SU-DHL-6 (cell line): Measurements from ENCODE around the gene MAP4K5.

Experiments
- H2AFZ ChIP-seq: fragments of 200-600 bp; sonication (generic); 2 replicates; pipeline ENCODE4 v1.6.1; 2014; ENCODE audit warnings: low read depth, mild to moderate bottlenecking, moderate library complexity, mixed read lengths, antibody characterized with exemption, low read length; ENCODE audit not compliant: severe bottlenecking
- H3F3A ChIP-seq: fragments of 200-600 bp; shearing (Covaris generic); 2 replicates; pipeline ENCODE4 v1.6.0; 2016; ENCODE audit warnings: antibody characterized with exemption, mild to moderate bottlenecking; ENCODE audit not compliant: insufficient read depth
- H3K27ac ChIP-seq: fragments of 200-600 bp; sonication (generic); 2 replicates; pipeline ENCODE4 v1.5.1; 2016; ENCODE audit warnings: low read depth, mild to moderate bottlenecking, low read length, moderate library complexity, mixed read lengths
- H3K27me3 ChIP-seq: fragments of 200-600 bp; sonication (generic), shearing (Covaris generic); 2 replicates; pipeline ENCODE4 v1.6.0; 2014; ENCODE audit warnings: mild to moderate bottlenecking, low read length
- H3K36me3 ChIP-seq: fragments of 200-600 bp; sonication (generic); 2 replicates; pipeline ENCODE4 v1.6.1; 2014; ENCODE audit warnings: mild to moderate bottlenecking, low read length, mixed read lengths
- H3K4me2 ChIP-seq: fragments of 300-600, 200-600 bp; shearing (Covaris generic), sonication (generic); 2 replicates; pipeline ENCODE4 v1.6.0; 2014; ENCODE audit warnings: low read length, low read depth, mild to moderate bottlenecking; ENCODE audit not compliant: poor library complexity, severe bottlenecking
- H3K4me3 ChIP-seq: fragments of 200-600 bp; sonication (generic); 2 replicates; pipeline ENCODE4 v1.5.1; 2014; ENCODE audit warnings: antibody characterized with exemption, low read length, mild to moderate bottlenecking, mixed read lengths; ENCODE audit not compliant: insufficient read depth, poor library complexity, severe bottlenecking
- H3K79me2 ChIP-seq: fragments of 200-600 bp; sonication (generic); 2 replicates; pipeline ENCODE4 v1.6.1; 2014; ENCODE audit warnings: mild to moderate bottlenecking, low read length, moderate library complexity; ENCODE audit not compliant: insufficient read depth
- H3K9ac ChIP-seq: fragments of 200-600 bp; sonication (generic); 2 replicates; pipeline ENCODE4 v1.7.0; 2014; ENCODE audit warnings: mild to moderate bottlenecking, low read length
- H3K9me2 ChIP-seq: fragments of 200-600 bp; sonication (generic); replicated peaks from 2 replicates; pipeline ENCODE4 v1.6.1; 2014; ENCODE audit warnings: low read length; ENCODE audit not compliant: insufficient read depth
- H3K9me3 ChIP-seq: fragments of 200-600 bp; sonication (generic); 2 replicates; pipeline ENCODE4 v1.6.1; 2014; ENCODE audit warnings: low read length, mixed read lengths; ENCODE audit not compliant: insufficient read depth
- H4K20me1 ChIP-seq: fragments of 200-600 bp; sonication (generic); 2 replicates; pipeline ENCODE4 v1.6.1; 2014; ENCODE audit warnings: low read depth, mild to moderate bottlenecking, antibody characterized with exemption, low read length, moderate library complexity, mixed read lengths
- EZH2phosphoT487 ChIP-seq: fragments of 200-600 bp; sonication (generic), shearing (Covaris generic); conservative IDR thresholded peaks from 2 replicates; pipeline ENCODE4 v1.6.1; 2018; ENCODE audit warnings: mild to moderate bottlenecking, antibody characterized with exemption, low read length, moderate library complexity, mixed read lengths
- TF ChIP-seq, protein P1 (sequence below): fragments of 200-600 bp; sonication (generic); IDR thresholded peaks from one replicate; pipeline ENCODE4 v1.5.1; 2017; ENCODE audit warnings: antibody characterized with exemption, mild to moderate bottlenecking, low read length, moderate library complexity; ENCODE audit not compliant: insufficient read depth, poor library complexity, severe bottlenecking

Gene MAP4K5

DNA sequence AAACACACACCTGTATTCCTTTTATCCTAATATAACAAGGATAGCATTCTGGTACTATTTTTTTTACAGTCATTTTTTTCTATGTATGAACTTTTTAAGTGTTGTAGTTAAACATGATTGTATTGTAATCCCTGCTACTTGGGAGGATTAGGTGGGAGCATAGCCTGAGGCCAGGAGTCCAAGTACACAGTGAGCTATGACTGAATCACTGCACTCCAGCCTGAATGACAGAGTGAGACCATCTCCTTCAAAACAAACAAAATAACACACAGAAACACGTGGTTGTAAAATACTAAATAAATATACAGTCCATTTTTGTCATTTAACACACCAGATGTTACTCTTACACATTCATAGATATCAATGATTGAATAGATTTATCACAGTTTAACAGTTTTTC is 56.9 kb downstream of the MAP4K5 start:
- Histone ChIP-seq H3K9ac (no peak overlapping the region), H2AFZ (no peak overlapping the region), H3K9me2 (no peaks in the 10 kb centered on the region), H3K36me3 (peaks cover 55% of the 10 kb centered on the region), H3K4me2 (no peak overlapping the region), H3K9me3 (peaks cover 14% of the 10 kb centered on the region; the same call in 1 of the 2 replicates), H3K27me3 (no peaks in the 10 kb centered on the region), H3K27ac (no peak overlapping the region), H3F3A (no peaks in the 10 kb centered on the region), H3K79me2 (no peaks in the 10 kb centered on the region), H4K20me1 (no peaks in the 10 kb centered on the region), H3K4me3 (no peak overlapping the region)
- TF ChIP-seq EZH2phosphoT487, result no peak
- TF ChIP-seq, protein P1, sequence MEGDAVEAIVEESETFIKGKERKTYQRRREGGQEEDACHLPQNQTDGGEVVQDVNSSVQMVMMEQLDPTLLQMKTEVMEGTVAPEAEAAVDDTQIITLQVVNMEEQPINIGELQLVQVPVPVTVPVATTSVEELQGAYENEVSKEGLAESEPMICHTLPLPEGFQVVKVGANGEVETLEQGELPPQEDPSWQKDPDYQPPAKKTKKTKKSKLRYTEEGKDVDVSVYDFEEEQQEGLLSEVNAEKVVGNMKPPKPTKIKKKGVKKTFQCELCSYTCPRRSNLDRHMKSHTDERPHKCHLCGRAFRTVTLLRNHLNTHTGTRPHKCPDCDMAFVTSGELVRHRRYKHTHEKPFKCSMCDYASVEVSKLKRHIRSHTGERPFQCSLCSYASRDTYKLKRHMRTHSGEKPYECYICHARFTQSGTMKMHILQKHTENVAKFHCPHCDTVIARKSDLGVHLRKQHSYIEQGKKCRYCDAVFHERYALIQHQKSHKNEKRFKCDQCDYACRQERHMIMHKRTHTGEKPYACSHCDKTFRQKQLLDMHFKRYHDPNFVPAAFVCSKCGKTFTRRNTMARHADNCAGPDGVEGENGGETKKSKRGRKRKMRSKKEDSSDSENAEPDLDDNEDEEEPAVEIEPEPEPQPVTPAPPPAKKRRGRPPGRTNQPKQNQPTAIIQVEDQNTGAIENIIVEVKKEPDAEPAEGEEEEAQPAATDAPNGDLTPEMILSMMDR, result no peak

DNA sequence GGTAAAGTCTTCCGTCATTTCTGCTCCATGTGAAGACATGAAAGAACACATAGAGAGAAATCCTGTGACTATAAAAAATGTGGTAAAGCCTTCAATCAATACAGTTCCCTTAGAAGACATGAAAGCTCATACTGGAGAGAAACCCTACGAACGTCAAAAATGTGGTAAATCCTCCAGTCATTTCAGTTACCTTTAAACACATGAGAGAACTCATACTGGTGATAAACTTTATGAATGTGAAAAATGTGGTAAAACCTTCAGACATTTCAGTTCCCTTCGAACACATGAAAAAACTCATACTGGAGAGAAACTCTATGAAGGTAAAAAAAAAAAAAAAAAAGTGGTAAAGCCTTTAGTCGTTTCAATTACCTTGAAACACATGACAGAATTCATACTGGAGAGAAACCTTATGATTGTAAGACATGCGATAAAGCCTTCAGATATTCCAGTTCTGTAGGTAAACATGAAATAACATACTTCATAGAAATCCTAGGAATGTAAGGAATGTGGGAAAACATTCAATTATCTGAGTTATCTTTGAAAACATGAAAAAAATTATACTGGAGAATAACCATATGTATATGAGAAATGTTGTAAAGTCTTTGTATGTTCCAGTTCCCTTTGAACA is 60.4 kb downstream of the MAP4K5 start:
- Histone ChIP-seq H3K9me2 (no peaks in the 10 kb centered on the region), H3K9ac (no peak overlapping the region), H3K9me3 (peaks cover 14% of the 10 kb centered on the region; the same call in 1 of the 2 replicates), H4K20me1 (no peaks in the 10 kb centered on the region), H3K36me3 (peaks cover 76% of the 10 kb centered on the region), H3K27me3 (no peaks in the 10 kb centered on the region), H2AFZ (no peak overlapping the region), H3K27ac (no peak overlapping the region), H3K79me2 (no peaks in the 10 kb centered on the region), H3F3A (no peaks in the 10 kb centered on the region; the same call in 1 of the 2 replicates), H3K4me2 (no peak overlapping the region), H3K4me3 (no peak overlapping the region)
- TF ChIP-seq, protein P1, result no peak
- no peak for TF ChIP-seq EZH2phosphoT487

DNA sequence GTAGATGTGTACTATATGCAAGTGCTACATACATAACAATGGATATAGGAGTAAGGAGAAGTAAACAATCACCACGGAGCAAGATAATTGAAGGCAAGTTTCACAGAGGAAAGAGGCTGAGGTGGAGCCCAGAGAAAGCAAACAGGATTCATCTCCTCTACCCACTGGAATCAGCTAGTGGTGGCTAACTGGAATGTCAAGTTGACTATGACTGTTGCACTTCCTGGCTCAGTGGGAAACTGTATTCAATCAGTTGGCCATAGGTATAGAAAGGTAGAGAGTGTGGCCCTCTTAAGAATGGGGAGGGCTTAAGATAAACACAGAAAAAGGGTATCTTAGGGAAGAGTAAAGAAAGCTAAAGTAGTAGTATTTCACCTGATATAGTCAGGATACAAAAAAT is 62.4 kb downstream of the MAP4K5 start:
- Histone ChIP-seq H3K4me2 (no peak overlapping the region), H3K27me3 (no peaks in the 10 kb centered on the region), H3K36me3 (peaks cover 64% of the 10 kb centered on the region), H4K20me1 (no peaks in the 10 kb centered on the region), H3K79me2 (no peaks in the 10 kb centered on the region), H2AFZ (no peak overlapping the region), H3K9me2 (no peaks in the 10 kb centered on the region), H3K9ac (no peak overlapping the region), H3K9me3 (peaks cover 14% of the 10 kb centered on the region; the same call in 1 of the 2 replicates), H3F3A (no peaks in the 10 kb centered on the region; the same call in 1 of the 2 replicates), H3K4me3 (no peak overlapping the region), H3K27ac (no peak overlapping the region)
- TF ChIP-seq, protein P1, result no peak
- TF ChIP-seq EZH2phosphoT487, result no peak
